SH-SY5Y (cell line): ENCODE measurements around the gene SERTAD2.

Experiments
- GATA2 ChIP-seq: IDR thresholded peaks from 2 replicates; pipeline ENCODE4 v1.6.1; 2011; ENCODE audit warnings: mild to moderate bottlenecking, low read depth, low read length
- GATA3 ChIP-seq: IDR thresholded peaks from 2 replicates; pipeline ENCODE4 v1.6.1; 2011; ENCODE audit warnings: low read depth, mild to moderate bottlenecking, low read length, moderate library complexity

DNA sequence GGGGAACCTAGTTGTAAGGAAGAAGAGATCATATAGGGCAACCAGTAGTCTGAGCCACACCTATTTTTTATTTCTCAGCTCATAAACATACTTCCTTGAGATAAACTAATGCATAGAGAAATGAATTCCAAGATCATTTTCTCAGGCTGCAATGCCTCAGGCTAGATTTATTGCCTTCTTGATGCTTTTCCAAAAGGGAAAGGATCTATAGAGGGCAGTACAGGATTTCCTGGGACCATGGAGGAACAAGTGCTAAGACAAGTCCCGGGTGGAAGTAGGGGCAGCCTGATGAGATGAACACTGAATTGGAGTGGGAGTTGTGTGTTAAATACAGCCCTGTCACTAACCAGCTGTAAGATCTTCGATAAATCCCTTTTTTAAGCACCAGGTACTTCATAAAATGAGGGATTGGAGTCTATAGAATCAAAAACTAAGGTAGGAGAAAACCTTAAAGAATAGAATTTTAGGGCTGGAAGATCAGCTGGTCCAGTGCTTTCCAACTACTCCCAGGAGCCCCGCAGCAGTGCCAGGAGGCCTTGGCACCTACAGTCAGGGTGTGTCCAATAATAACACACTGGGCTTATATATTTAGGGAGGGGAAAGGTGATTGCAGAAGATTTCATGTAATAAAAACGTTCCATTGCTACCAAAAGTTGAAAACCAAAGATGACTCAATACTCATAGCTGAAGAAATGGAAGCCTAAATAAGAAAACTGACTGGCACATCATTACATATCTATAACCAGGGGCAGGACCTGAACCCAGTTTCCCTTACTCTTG is 58.1 kb downstream of the SERTAD2 start:
- TF ChIP-seq GATA3: no peak
- no peak for TF ChIP-seq GATA2
